GM12878 (cell line): ENCODE data around the gene ADGRE1. TPM values are rescaled to one million over a fixed set of nuclear protein-coding genes. Genes with fewer than 3 reads are reported as not detected.

Source experiments
- CREM ChIP-seq: IDR thresholded peaks from 2 replicates; pipeline ENCODE4 v1.6.1; 2014; ENCODE audit warnings: antibody characterized with exemption, low read depth
- IRF4 ChIP-seq: IDR thresholded peaks from 2 replicates; pipeline ENCODE4 v1.6.1; 2011; ENCODE audit warnings: low read depth, low read length
- MEF2A ChIP-seq: IDR thresholded peaks from 2 replicates; pipeline ENCODE4 v1.6.1; 2011; ENCODE audit warnings: low read depth, mild to moderate bottlenecking, low read length, moderate library complexity; ENCODE audit not compliant: insufficient read depth
- NR2F1 ChIP-seq: fragments of 450-650 bp; conservative IDR thresholded peaks from 2 replicates; pipeline ENCODE4 v1.6.1; 2017; ENCODE audit warnings: mild to moderate bottlenecking
- RAD21 ChIP-seq: IDR thresholded peaks from 2 replicates; pipeline ENCODE4 v1.6.1; 2011; ENCODE audit warnings: mild to moderate bottlenecking, low read depth, low read length, moderate library complexity; ENCODE audit not compliant: insufficient read depth
- YBX1 ChIP-seq: fragments of 450-650 bp; IDR thresholded peaks from 2 replicates; pipeline ENCODE4 v1.6.1; 2016; ENCODE audit warnings: antibody characterized with exemption
- polyA plus RNA-seq, 11 experiments: library from polyadenylated mRNA; depleted of rRNA in 4 of 11; unstranded in 6 of 11; stranded (reverse) in 5 of 11; fragments of >200 nt; fragmentation: Nextera tagmentation in 4 of 11; fragmentation: Illumina TruSeq in 1 of 11; extraction: Ambion mirVana in 4 of 11; extraction: Trizol in 1 of 11; gene quantifications; 1 replicate in 1 of 11; 2 replicates in 10 of 11; pipeline versions ENCODE4 v1.2.1 to v1.2.3, GENCODE V29; 2011 to 2016; ENCODE audit warnings: inconsistent platforms in 2 of 11, missing spikeins in 2 of 11, low read depth in 1 of 11
- small RNA-seq: library from RNA; depleted of rRNA; stranded (forward); fragments of <200 nt; gene quantifications from one replicate; pipeline ENCODE3, GENCODE V24; 2014
- total RNA-seq, 4 experiments: library from RNA; depleted of rRNA in 3 of 4; stranded (reverse); fragments of >200 nt in 3 of 4; fragmentation: Illumina TruSeq in 1 of 4; extraction: Trizol in 1 of 4; gene quantifications; 2 replicates each; pipeline versions ENCODE4 v1.2.1 to v1.2.3, GENCODE V29; 2013 to 2021
- TF ChIP-seq, protein P1 (sequence below): fragments of 450-650 bp; IDR thresholded peaks from 2 replicates; pipeline ENCODE4 v1.6.1; 2017; ENCODE audit warnings: borderline replicate concordance

The ADGRE1 gene
- total and polyA plus RNA-seq, 10 of the 15 experiments (the other 5 are each of a cell fraction or from before 2014, with no cell fraction given), result 7.9 to 35.7 (median 9.9) TPM

DNA sequence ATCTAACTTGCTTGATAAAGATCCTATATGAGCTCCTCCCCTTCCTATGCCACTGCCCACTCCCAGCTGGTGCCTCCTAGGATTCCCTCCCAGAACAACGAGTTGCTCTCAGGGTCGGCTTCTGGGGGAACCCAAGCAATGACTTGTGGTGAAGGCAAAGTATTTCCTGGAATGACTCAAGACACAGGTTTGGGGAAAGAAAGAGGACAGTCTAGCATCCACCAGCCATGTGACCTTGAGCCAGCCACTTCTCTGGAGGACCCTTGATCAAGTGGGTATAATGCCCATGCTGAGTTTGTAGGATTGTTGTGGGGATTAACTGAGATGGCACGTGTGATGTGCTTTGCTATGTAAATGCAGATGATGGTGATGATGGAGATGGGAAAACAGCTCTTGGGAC lies 100.9 kb downstream of the ADGRE1 start (continued):
- TF ChIP-seq, protein P1, sequence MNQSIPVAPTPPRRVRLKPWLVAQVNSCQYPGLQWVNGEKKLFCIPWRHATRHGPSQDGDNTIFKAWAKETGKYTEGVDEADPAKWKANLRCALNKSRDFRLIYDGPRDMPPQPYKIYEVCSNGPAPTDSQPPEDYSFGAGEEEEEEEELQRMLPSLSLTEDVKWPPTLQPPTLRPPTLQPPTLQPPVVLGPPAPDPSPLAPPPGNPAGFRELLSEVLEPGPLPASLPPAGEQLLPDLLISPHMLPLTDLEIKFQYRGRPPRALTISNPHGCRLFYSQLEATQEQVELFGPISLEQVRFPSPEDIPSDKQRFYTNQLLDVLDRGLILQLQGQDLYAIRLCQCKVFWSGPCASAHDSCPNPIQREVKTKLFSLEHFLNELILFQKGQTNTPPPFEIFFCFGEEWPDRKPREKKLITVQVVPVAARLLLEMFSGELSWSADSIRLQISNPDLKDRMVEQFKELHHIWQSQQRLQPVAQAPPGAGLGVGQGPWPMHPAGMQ, result no peak
- TF ChIP-seq CREM (no peak), RAD21 (no peak), YBX1 (no peak), MEF2A (no peak), IRF4 (0 out of 2 replicates have a peak, but pooled peaks have one; percentile 18), NR2F1 (no peak)

Small RNAs within 50 kb of the gene (small RNA-seq; reads per million reads assigned to genes)
- not detected for gene RF00017

Other genes with a start within 250 kb of the ADGRE1 start
Only the 7 nearest of the 12 such genes appear.
- gene GPR108, start 150.0 kb upstream of the ADGRE1 start, total RNA-seq (2014; rRNA removed), result 63.1 and 67.7 TPM in 2 replicates
- gene GPR108, start 150.0 kb upstream of the ADGRE1 start, total RNA-seq (2014; rRNA removed; fragmentation: Illumina TruSeq; extraction: Trizol), result 42.7 and 43.8 TPM in 2 replicates
- 64.7 and 71.0 TPM in 2 replicates for gene GPR108, start 150.0 kb upstream of the ADGRE1 start, total RNA-seq (2021)
- gene GPR108, start 150.0 kb upstream of the ADGRE1 start, polyA plus RNA-seq (2011; rRNA removed), result 33.6 and 56.2 TPM in 2 replicates
- 28.9 and 56.1 TPM in 2 replicates for gene GPR108, start 150.0 kb upstream of the ADGRE1 start, polyA plus RNA-seq (2014; fragmentation: Illumina TruSeq; extraction: Trizol)
- 10 to 100 TPM in 1 of 2 experiments, 1 to 10 TPM in 1; 4.4 to 17.6 TPM for gene GPR108, start 150.0 kb upstream of the ADGRE1 start, polyA plus RNA-seq (2014; fragmentation: Nextera tagmentation; extraction: Ambion mirVana)
- gene GPR108, start 150.0 kb upstream of the ADGRE1 start, polyA plus RNA-seq (2014; rRNA removed), result 81.1 and 87.2 TPM in 2 replicates
- 10 to 100 TPM; 57.9 to 63.1 TPM for gene GPR108, start 150.0 kb upstream of the ADGRE1 start, polyA plus RNA-seq (2016; fragmentation: Nextera tagmentation; extraction: Ambion mirVana)
- gene TRIP10, start 147.9 kb upstream of the ADGRE1 start, total RNA-seq (2014; rRNA removed), result 34.6 and 39.5 TPM in 2 replicates
- 28.1 and 28.5 TPM in 2 replicates for gene TRIP10, start 147.9 kb upstream of the ADGRE1 start, total RNA-seq (2014; rRNA removed; fragmentation: Illumina TruSeq; extraction: Trizol)
- 48.6 and 52.7 TPM in 2 replicates for gene TRIP10, start 147.9 kb upstream of the ADGRE1 start, total RNA-seq (2021)
- 30.1 and 44.0 TPM in 2 replicates for gene TRIP10, start 147.9 kb upstream of the ADGRE1 start, polyA plus RNA-seq (2011; rRNA removed)
- gene TRIP10, start 147.9 kb upstream of the ADGRE1 start, polyA plus RNA-seq (2014; fragmentation: Illumina TruSeq; extraction: Trizol), result 34.7 and 38.5 TPM in 2 replicates
- gene TRIP10, start 147.9 kb upstream of the ADGRE1 start, polyA plus RNA-seq (2014; fragmentation: Nextera tagmentation; extraction: Ambion mirVana), result 1 to 10 TPM in 1 of 2 experiments, under 1 TPM in 1; 0.79 to 2.2 TPM
- 54.5 and 56.3 TPM in 2 replicates for gene TRIP10, start 147.9 kb upstream of the ADGRE1 start, polyA plus RNA-seq (2014; rRNA removed)
- gene TRIP10, start 147.9 kb upstream of the ADGRE1 start, polyA plus RNA-seq (2016; fragmentation: Nextera tagmentation; extraction: Ambion mirVana), result 10 to 100 TPM; 26.6 to 30.4 TPM
- gene SH2D3A, start 120.1 kb upstream of the ADGRE1 start, total RNA-seq (2014; rRNA removed), result 16.8 and 20.6 TPM in 2 replicates
- 6.0 and 8.7 TPM in 2 replicates for gene SH2D3A, start 120.1 kb upstream of the ADGRE1 start, total RNA-seq (2014; rRNA removed; fragmentation: Illumina TruSeq; extraction: Trizol)
- 18.8 and 20.6 TPM in 2 replicates for gene SH2D3A, start 120.1 kb upstream of the ADGRE1 start, total RNA-seq (2021)
- gene SH2D3A, start 120.1 kb upstream of the ADGRE1 start, polyA plus RNA-seq (2011; rRNA removed), result 4.9 and 6.6 TPM in 2 replicates
- gene SH2D3A, start 120.1 kb upstream of the ADGRE1 start, polyA plus RNA-seq (2014; fragmentation: Illumina TruSeq; extraction: Trizol), result 3.4 and 7.7 TPM in 2 replicates
- 1 to 10 TPM in 1 of 2 experiments, under 1 TPM in 1; 0.77 to 1.4 TPM for gene SH2D3A, start 120.1 kb upstream of the ADGRE1 start, polyA plus RNA-seq (2014; fragmentation: Nextera tagmentation; extraction: Ambion mirVana)
- gene SH2D3A, start 120.1 kb upstream of the ADGRE1 start, polyA plus RNA-seq (2014; rRNA removed), result 24.4 and 24.7 TPM in 2 replicates
- gene SH2D3A, start 120.1 kb upstream of the ADGRE1 start, polyA plus RNA-seq (2016; fragmentation: Nextera tagmentation; extraction: Ambion mirVana), result 10 to 100 TPM; 10.3 to 12.9 TPM
- 46.4 and 50.7 TPM in 2 replicates for gene VAV1, start 114.9 kb upstream of the ADGRE1 start, total RNA-seq (2014; rRNA removed)
- 39.9 and 44.5 TPM in 2 replicates for gene VAV1, start 114.9 kb upstream of the ADGRE1 start, total RNA-seq (2014; rRNA removed; fragmentation: Illumina TruSeq; extraction: Trizol)
- gene VAV1, start 114.9 kb upstream of the ADGRE1 start, total RNA-seq (2021), result 65.4 and 76.8 TPM in 2 replicates
- 21.9 and 36.9 TPM in 2 replicates for gene VAV1, start 114.9 kb upstream of the ADGRE1 start, polyA plus RNA-seq (2011; rRNA removed)
- 31.2 and 47.2 TPM in 2 replicates for gene VAV1, start 114.9 kb upstream of the ADGRE1 start, polyA plus RNA-seq (2014; fragmentation: Illumina TruSeq; extraction: Trizol)
- 1 to 10 TPM; 1.6 to 4.3 TPM for gene VAV1, start 114.9 kb upstream of the ADGRE1 start, polyA plus RNA-seq (2014; fragmentation: Nextera tagmentation; extraction: Ambion mirVana)
- gene VAV1, start 114.9 kb upstream of the ADGRE1 start, polyA plus RNA-seq (2014; rRNA removed), result 48.5 and 52.7 TPM in 2 replicates
- 10 to 100 TPM; 15.0 to 15.9 TPM for gene VAV1, start 114.9 kb upstream of the ADGRE1 start, polyA plus RNA-seq (2016; fragmentation: Nextera tagmentation; extraction: Ambion mirVana)
- gene MBD3L2B, start 133.9 kb downstream of the ADGRE1 start, total RNA-seq (2014; rRNA removed), result not detected in 2 replicates
- not detected in 2 replicates for gene MBD3L2B, start 133.9 kb downstream of the ADGRE1 start, total RNA-seq (2014; rRNA removed; fragmentation: Illumina TruSeq; extraction: Trizol)
- not detected in 2 replicates for gene MBD3L2B, start 133.9 kb downstream of the ADGRE1 start, total RNA-seq (2021)
- 0.10 TPM in 1 of 2 replicates, not detected in the other for gene MBD3L2B, start 133.9 kb downstream of the ADGRE1 start, polyA plus RNA-seq (2011; rRNA removed)
- not detected in 2 replicates for gene MBD3L2B, start 133.9 kb downstream of the ADGRE1 start, polyA plus RNA-seq (2014; fragmentation: Illumina TruSeq; extraction: Trizol)
- gene MBD3L2B, start 133.9 kb downstream of the ADGRE1 start, polyA plus RNA-seq (2014; fragmentation: Nextera tagmentation; extraction: Ambion mirVana), result not detected
- gene MBD3L2B, start 133.9 kb downstream of the ADGRE1 start, polyA plus RNA-seq (2014; rRNA removed), result not detected in 2 replicates
- not detected for gene MBD3L2B, start 133.9 kb downstream of the ADGRE1 start, polyA plus RNA-seq (2016; fragmentation: Nextera tagmentation; extraction: Ambion mirVana)
- gene MBD3L5, start 143.0 kb downstream of the ADGRE1 start, total RNA-seq (2014; rRNA removed), result not detected in 2 replicates
- gene MBD3L5, start 143.0 kb downstream of the ADGRE1 start, total RNA-seq (2014; rRNA removed; fragmentation: Illumina TruSeq; extraction: Trizol), result not detected in 2 replicates
- not detected in 2 replicates for gene MBD3L5, start 143.0 kb downstream of the ADGRE1 start, total RNA-seq (2021)
- gene MBD3L5, start 143.0 kb downstream of the ADGRE1 start, polyA plus RNA-seq (2011; rRNA removed), result not detected in 2 replicates
- gene MBD3L5, start 143.0 kb downstream of the ADGRE1 start, polyA plus RNA-seq (2014; fragmentation: Illumina TruSeq; extraction: Trizol), result not detected in 2 replicates
- gene MBD3L5, start 143.0 kb downstream of the ADGRE1 start, polyA plus RNA-seq (2014; fragmentation: Nextera tagmentation; extraction: Ambion mirVana), result not detected
- gene MBD3L5, start 143.0 kb downstream of the ADGRE1 start, polyA plus RNA-seq (2014; rRNA removed), result not detected in 2 replicates
- not detected for gene MBD3L5, start 143.0 kb downstream of the ADGRE1 start, polyA plus RNA-seq (2016; fragmentation: Nextera tagmentation; extraction: Ambion mirVana)
- gene MBD3L4, start 152.6 kb downstream of the ADGRE1 start, total RNA-seq (2014; rRNA removed), result not detected in 2 replicates
- not detected in 2 replicates for gene MBD3L4, start 152.6 kb downstream of the ADGRE1 start, total RNA-seq (2014; rRNA removed; fragmentation: Illumina TruSeq; extraction: Trizol)
- gene MBD3L4, start 152.6 kb downstream of the ADGRE1 start, total RNA-seq (2021), result not detected in 2 replicates
- gene MBD3L4, start 152.6 kb downstream of the ADGRE1 start, polyA plus RNA-seq (2011; rRNA removed), result not detected in 2 replicates
- gene MBD3L4, start 152.6 kb downstream of the ADGRE1 start, polyA plus RNA-seq (2014; fragmentation: Illumina TruSeq; extraction: Trizol), result not detected in 2 replicates
- gene MBD3L4, start 152.6 kb downstream of the ADGRE1 start, polyA plus RNA-seq (2014; fragmentation: Nextera tagmentation; extraction: Ambion mirVana), result not detected
- gene MBD3L4, start 152.6 kb downstream of the ADGRE1 start, polyA plus RNA-seq (2014; rRNA removed), result not detected in 2 replicates
- not detected for gene MBD3L4, start 152.6 kb downstream of the ADGRE1 start, polyA plus RNA-seq (2016; fragmentation: Nextera tagmentation; extraction: Ambion mirVana)